Adipose tissue (tissue), 3 donors: Measurements from ENCODE around the gene DNMBP. TPM values are rescaled to one million over a fixed set of nuclear protein-coding genes. Genes with fewer than 3 reads are reported as not detected.

ENCODE experiments used
- H3K27ac ChIP-seq: one replicate; pipeline ENCODE4 v1.5.1; 2013; ENCODE audit warnings: low read depth, low read length
- WGBS, 3 donors: extraction: QIAGEN DNeasy Blood & Tissue Kit; methylation state at CpG; one replicate each; pipeline ENCODE4 v1.1.7; 2013; 5-methylcytosine and 5-hydroxymethylcytosine counted together
- polyA plus RNA-seq, 3 donors: library from polyadenylated mRNA; stranded (reverse); fragments of 200-250 nt; gene quantifications; one replicate each; pipeline ENCODE4 v1.2.3, GENCODE V29; 2013
- donor health status: healthy with polysubstance abuse.
- donor health status: Bipolar disorder and iron deficiency.
- donor health status: healthy.

The DNMBP gene
- 10 to 100 TPM; 11.2 to 12.6 (median 11.3) TPM for polyA plus RNA-seq

GRCh38 chr10:100009793-100010676, at the start of gene DNMBP:
TSS of gene DNMBP (minus strand) at chr10:100009947. CDS start at chr10:99972124, 37,823 bp downstream.
- WGBS, 3 donors: 2 to 3% (median 3%) methylated on average over 69 to 86 of the region's 86 CpGs
- H3K27ac ChIP-seq: no peak within 1 kb of the TSS

GRCh38 chr10:100057948-100058347, 48.2 kb upstream of the DNMBP start:
- 62 to 77% (median 66%) methylated on average over 1 of the region's 1 CpG for WGBS, 3 donors

GRCh38 chr10:100053686-100054460, 44.1 kb upstream of the DNMBP start:
- no peak overlapping the region for H3K27ac ChIP-seq
- 48 to 54% (median 53%) methylated on average over 6 of the region's 6 CpGs for WGBS, 3 donors

More at GRCh38 chr10:100057948-100058347, 48.2 kb upstream of the DNMBP start:
- no peak overlapping the region for H3K27ac ChIP-seq

GRCh38 chr10:100046021-100046486, 36.3 kb upstream of the DNMBP start:
- WGBS, 3 donors: 15 to 19% (median 17%) methylated on average over 7 of the region's 7 CpGs
- no peak overlapping the region for H3K27ac ChIP-seq

GRCh38 chr10:100045592-100045991, 35.8 kb upstream of the DNMBP start:
- no peak overlapping the region for H3K27ac ChIP-seq
- 50 to 69% (median 67%) methylated on average over 2 of the region's 2 CpGs for WGBS, 3 donors

- WGBS, 3 donors: 22 to 63% (median 23%) methylated on average over 3 of the region's 3 CpGs
- H3K27ac ChIP-seq: no peak overlapping the region
Observed at GRCh38 chr10:100043796-100044195, 34.0 kb upstream of the DNMBP start.

GRCh38 chr10:100043344-100043743, 33.6 kb upstream of the DNMBP start:
- 84 to 87% (median 87%) methylated on average over 2 of the region's 2 CpGs for WGBS, 3 donors
- H3K27ac ChIP-seq: no peak overlapping the region

- H3K27ac ChIP-seq: no peak overlapping the region
- 66 to 76% (median 74%) methylated on average over 2 of the region's 2 CpGs for WGBS, 3 donors
Observed at GRCh38 chr10:100041306-100042002, 31.7 kb upstream of the DNMBP start.

- H3K27ac ChIP-seq: no peak overlapping the region
- 36 to 67% (median 36%) methylated on average over 1 of the region's 1 CpG for WGBS, 3 donors
Observed at GRCh38 chr10:100038561-100039071, 28.9 kb upstream of the DNMBP start.

GRCh38 chr10:100037758-100038315, 28.1 kb upstream of the DNMBP start:
- 63 to 76% (median 67%) methylated on average over 5 of the region's 5 CpGs for WGBS, 3 donors
- no peak overlapping the region for H3K27ac ChIP-seq

GRCh38 chr10:100036850-100037249, 27.1 kb upstream of the DNMBP start:
- WGBS, 3 donors: 71 to 94% (median 91%) methylated on average over 7 of the region's 7 CpGs

GRCh38 chr10:100033766-100034418, 24.1 kb upstream of the DNMBP start:
- H3K27ac ChIP-seq: no peak overlapping the region
- WGBS, 3 donors: 87 to 93% (median 88%) methylated on average over 1 of the region's 1 CpG

More at GRCh38 chr10:100036850-100037249, 27.1 kb upstream of the DNMBP start:
- H3K27ac ChIP-seq: no peak overlapping the region

GRCh38 chr10:100027416-100027815, 17.7 kb upstream of the DNMBP start:
- 88 to 97% (median 97%) methylated on average over 1 of the region's 1 CpG for WGBS, 3 donors
- no peak overlapping the region for H3K27ac ChIP-seq

GRCh38 chr10:100025576-100025975, 15.8 kb upstream of the DNMBP start:
- no peak overlapping the region for H3K27ac ChIP-seq
- 81 to 89% (median 81%) methylated on average over 5 of the region's 5 CpGs for WGBS, 3 donors

GRCh38 chr10:100024748-100025147, 15.0 kb upstream of the DNMBP start:
- H3K27ac ChIP-seq: no peak overlapping the region
- 83 to 89% (median 84%) methylated on average over 11 of the region's 11 CpGs for WGBS, 3 donors

GRCh38 chr10:100022403-100022802, 12.7 kb upstream of the DNMBP start:
- no peak overlapping the region for H3K27ac ChIP-seq
- WGBS, 3 donors: 65 to 72% (median 65%) methylated on average over 2 of the region's 2 CpGs

GRCh38 chr10:100021322-100021721, 11.6 kb upstream of the DNMBP start:
- 87 to 93% (median 89%) methylated on average over 1 of the region's 1 CpG for WGBS, 3 donors
- no peak overlapping the region for H3K27ac ChIP-seq

- 65 to 81% (median 80%) methylated on average over 11 of the region's 11 CpGs for WGBS, 3 donors
- no peak overlapping the region for H3K27ac ChIP-seq
Observed at GRCh38 chr10:100020886-100021253, 11.1 kb upstream of the DNMBP start.
